HG02588 (cell line): Measurements from ENCODE around the gene WDR90.
A peak's percentile ranks its signal among the peaks of the same experiment; 100 is the strongest.

Experiments
- ATAC-seq: cut with Tn5 transposase; IDR thresholded peaks from one replicate; pipeline ENCODE4 v1.9.1; 2021; ENCODE audit warnings: mild to moderate bottlenecking, moderate library complexity; ENCODE audit not compliant: unreplicated experiment

WDR90 gene

GRCh38 chr16:625977-626765, 23.0 kb upstream of the WDR90 start:
- no peak for ATAC-seq

- no peak for ATAC-seq
Measured at GRCh38 chr16:626787-627453, 22.2 kb upstream of the WDR90 start.

- ATAC-seq, result no peak
Measured at GRCh38 chr16:627454-628239, 21.5 kb upstream of the WDR90 start.

- ATAC-seq, result no peak
Measured at GRCh38 chr16:628321-629061, 20.7 kb upstream of the WDR90 start.

DNA sequence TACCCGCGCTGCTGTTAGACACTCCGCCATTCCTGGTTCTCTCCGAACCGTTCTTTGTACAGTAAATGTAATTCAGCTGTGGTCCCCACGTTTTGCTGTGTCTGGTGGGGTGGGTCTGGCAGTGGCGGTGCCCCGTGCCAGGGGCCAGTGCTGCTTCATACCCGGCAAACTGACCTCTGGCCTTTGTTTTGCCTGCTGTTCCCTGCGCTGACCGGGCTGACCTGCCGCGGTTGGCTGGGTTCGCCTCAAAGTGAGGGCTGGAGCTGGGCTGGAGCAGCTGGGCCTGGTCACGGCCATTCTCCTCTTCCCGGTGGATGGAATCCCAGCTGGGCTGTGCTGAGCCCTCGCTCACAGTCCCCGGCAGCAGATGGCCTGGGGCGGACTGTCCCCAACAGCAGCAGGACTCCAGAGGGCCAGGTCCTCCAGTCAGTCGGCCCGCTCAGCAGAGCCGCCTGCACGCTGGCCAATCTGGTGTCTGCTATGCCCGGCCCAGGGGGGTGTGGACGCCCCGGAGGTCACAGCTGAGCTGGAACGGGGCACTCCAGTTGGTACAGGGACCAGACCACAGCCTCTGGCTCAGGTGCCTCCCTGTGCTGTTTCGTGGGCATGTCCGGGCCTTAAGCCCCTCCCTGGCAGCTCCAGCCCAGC, 19.9 kb upstream of the WDR90 start:
- ATAC-seq, result no peak

DNA sequence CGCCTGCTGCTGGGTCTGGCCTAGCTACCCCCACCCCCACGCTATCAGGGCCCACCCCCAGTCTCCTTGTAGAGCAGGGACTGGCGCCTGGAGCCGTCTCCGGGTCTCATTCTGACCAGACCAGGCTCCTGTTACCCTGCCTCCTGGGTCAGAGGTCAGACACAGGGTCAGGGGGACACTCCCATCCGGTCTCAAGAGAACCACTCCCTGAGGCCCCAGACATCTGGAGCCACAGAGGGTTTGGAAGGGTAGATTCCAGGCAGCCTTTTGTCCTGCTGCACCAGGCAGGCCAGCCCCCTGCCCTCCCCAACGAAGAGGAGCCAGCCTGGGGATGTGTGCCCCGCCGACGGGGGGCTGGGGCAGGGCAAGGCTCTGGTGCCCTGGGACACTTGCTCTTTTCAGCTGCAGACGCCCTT, 19.3 kb upstream of the WDR90 start:
- no peak for ATAC-seq

DNA sequence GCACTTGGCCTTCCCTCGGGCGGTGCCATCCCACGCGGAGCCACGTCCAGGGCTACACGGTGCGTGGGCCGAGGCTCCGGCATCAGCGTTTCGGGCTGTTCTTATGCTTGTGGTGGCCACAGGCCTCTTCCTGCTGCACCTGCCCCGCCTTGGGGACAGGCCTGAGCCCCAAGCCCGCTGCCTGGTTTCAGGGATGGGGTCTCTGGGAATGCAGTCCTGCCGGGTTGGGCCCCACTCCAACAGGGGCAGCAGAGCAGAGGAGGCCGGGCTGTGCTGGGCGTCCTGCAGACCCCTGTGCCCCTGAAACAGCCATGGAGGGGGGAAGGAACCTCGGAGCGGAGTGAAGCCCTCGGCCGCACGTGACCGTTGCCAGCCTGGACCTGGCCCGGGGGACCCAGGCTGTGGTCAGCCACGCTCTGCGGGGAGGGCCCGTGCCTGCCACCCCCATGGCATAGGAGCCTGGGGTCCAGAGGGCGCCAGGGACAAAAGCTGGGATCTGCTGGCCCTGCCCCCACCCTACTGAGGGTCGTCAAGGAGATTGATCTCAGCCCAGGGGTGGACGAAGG, 18.8 kb upstream of the WDR90 start:
- ATAC-seq, result no peak

- no peak for ATAC-seq
Measured at GRCh38 chr16:630815-631405, 18.3 kb upstream of the WDR90 start, which contains the start of gene WFIKKN1. Gene WFIKKN1, plus strand, starts transcription at chr16:630985. Its CDS starts 269 bp downstream, at chr16:631254.

DNA sequence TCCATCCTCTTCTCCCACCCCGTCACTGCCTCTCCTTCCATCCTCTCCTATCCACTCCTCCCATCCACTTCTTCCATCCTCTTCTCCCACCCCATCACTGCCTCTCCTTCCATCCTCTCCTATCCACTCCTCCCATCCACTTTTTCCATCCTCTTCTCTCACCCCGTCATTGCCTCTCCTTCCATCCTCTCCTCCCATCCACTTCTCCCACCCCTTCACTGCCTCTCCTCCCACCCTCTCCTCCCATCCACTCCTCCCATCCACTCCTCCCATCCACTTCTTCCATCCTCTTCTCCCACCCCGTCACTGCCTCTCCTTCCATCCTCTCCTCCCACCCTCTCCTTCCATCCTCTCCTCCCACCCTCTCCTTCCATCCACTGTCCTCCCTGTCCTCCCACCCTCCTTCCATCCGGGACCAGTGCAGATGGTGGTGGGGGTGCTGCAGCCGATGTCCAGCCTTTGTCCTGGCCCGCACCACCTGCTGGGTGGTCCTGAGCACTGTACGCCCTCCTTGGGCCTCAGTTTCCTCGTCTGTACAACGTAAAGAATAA, 17.3 kb upstream of the WDR90 start:
- no peak for ATAC-seq

- ATAC-seq, result no peak
Measured at GRCh38 chr16:632486-633335, 16.5 kb upstream of the WDR90 start.

- ATAC-seq, result no peak
Measured at GRCh38 chr16:633336-634050, 15.7 kb upstream of the WDR90 start.

GRCh38 chr16:634051-634670, 15.0 kb upstream of the WDR90 start:
- no peak for ATAC-seq

DNA sequence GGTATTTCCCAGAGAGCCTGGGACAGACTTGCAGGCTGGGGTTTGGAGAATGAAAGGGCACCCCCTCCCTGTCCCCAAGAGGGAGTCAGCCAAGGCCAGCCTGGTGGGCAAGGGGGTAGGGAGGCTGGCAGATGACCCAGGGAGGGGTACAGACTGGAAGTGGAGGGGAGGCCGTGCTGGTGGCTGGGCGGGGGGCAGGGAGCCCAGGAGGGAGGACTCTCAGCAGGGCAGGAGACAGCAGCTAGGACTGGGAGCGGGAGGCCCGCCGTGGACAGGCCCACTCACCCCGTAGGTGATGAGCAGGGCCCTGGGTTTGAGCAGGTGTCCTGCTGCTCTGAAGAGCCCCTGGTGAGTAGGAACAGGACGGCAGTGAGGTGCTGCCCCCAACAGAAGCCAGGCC, 14.2 kb upstream of the WDR90 start:
- ATAC-seq, result no peak

DNA sequence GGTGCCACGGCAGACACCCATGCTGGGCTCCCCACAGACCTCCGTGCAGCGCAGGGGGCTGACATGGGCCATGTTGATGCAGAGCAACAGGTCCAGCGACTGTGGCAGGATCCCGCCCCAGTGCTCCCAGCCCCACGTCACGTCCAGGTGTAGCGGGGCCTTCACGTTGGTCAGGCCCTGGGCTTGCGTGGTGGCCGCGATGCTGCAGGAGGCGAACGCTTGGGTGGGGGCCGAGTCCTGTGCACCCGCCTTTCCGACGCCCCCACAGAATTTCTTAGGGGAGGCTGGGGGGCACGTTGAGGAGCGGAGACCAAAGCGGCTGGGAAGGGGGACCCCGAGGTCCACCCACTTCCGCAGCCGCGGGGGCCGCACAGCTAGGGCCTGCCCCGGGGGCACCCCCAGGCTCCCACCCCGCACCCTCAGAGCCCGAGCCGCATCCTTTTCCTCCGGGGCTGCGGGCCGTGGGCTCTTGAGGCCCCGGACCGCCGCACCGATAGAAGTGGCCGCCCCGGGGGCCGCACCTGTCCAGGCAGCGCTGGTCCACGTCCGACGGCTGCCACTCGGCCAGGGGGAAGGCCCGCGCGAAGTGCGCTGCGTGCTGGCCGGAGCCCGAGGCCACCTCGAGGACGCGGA, 13.5 kb upstream of the WDR90 start:
- no peak for ATAC-seq

GRCh38 chr16:636206-637080, 12.7 kb upstream of the WDR90 start, which contains the start of gene METTL26:
Gene METTL26, minus strand, starts transcription at chr16:636305. Its CDS starts 15 bp downstream, at chr16:636290.
- ATAC-seq, result peak; percentile 50
